Body of pancreas (tissue), 4 donors: ENCODE measurements around the gene GALNTL6.

ENCODE experiments used
- POLR2A ChIP-seq, 3 donors: fragments of 450-650 bp; IDR thresholded peaks; one replicate each; pipeline ENCODE4 v1.6.1; 2016; ENCODE audit warnings: antibody characterized with exemption in 3 of 3, mild to moderate bottlenecking in 2 of 3
- TF ChIP-seq, protein P1 (sequence below), 7 experiments: fragments of 450-650 bp in 4 of 7; fragments of 200-600 bp in 3 of 7; sonication (generic) in 3 of 7; IDR thresholded peaks; one replicate each; pipeline ENCODE4 v1.5.1; 2016 to 2019; ENCODE audit warnings: antibody characterized with exemption in 7 of 7

GRCh38 chr4:171947400-171947799, 134.2 kb downstream of the GALNTL6 start:
- TF ChIP-seq, protein P1, sequence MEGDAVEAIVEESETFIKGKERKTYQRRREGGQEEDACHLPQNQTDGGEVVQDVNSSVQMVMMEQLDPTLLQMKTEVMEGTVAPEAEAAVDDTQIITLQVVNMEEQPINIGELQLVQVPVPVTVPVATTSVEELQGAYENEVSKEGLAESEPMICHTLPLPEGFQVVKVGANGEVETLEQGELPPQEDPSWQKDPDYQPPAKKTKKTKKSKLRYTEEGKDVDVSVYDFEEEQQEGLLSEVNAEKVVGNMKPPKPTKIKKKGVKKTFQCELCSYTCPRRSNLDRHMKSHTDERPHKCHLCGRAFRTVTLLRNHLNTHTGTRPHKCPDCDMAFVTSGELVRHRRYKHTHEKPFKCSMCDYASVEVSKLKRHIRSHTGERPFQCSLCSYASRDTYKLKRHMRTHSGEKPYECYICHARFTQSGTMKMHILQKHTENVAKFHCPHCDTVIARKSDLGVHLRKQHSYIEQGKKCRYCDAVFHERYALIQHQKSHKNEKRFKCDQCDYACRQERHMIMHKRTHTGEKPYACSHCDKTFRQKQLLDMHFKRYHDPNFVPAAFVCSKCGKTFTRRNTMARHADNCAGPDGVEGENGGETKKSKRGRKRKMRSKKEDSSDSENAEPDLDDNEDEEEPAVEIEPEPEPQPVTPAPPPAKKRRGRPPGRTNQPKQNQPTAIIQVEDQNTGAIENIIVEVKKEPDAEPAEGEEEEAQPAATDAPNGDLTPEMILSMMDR (IDR thresholded peaks at IDR 0.05): no peak
- TF ChIP-seq POLR2A (IDR thresholded peaks at IDR 0.05): no peak
